HAP-1 (cell line): Measurements from ENCODE around the gene ZSCAN5C.
"Not testable (repeated sequence)": the region's sequence is repeated elsewhere in the genome, so short reads cannot be mapped to it uniquely, and the experiment has no call there.

ENCODE experiments used
- DNase-seq, 2 experiments: peaks; one replicate each; pipeline ENCODE4 v3.0.0-alpha.2; 2016 to 2020; ENCODE audit warnings: low spot score in 2 of 2
- H3K27me3 ChIP-seq: fragments of 250-450 bp; sonication (Bioruptor Pico); 2 replicates; pipeline ENCODE4 v1.5.1; 2020; ENCODE audit warnings: low read depth, mild to moderate bottlenecking, moderate library complexity
- H3K36me3 ChIP-seq: fragments of 250-450 bp; sonication (Bioruptor Pico); replicated peaks from 2 replicates; pipeline ENCODE4 v1.5.1; 2020; ENCODE audit warnings: mild to moderate bottlenecking
- H3K4me1 ChIP-seq: fragments of 250-450 bp; sonication (Bioruptor Pico); 2 replicates; pipeline ENCODE4 v1.5.1; 2020; ENCODE audit warnings: mild to moderate bottlenecking
- H3K4me3 ChIP-seq: fragments of 250-450 bp; sonication (Bioruptor Pico); 2 replicates; pipeline ENCODE4 v1.5.1; 2020; ENCODE audit warnings: mild to moderate bottlenecking, moderate library complexity
- H3K9me3 ChIP-seq: fragments of 250-450 bp; sonication (Bioruptor Pico); 2 replicates; pipeline ENCODE4 v1.5.1; 2020; ENCODE audit warnings: mild to moderate bottlenecking, moderate library complexity
- in situ Hi-C: fragments of 300-500 bp; cut with MboI; formaldehyde crosslinking; loops from 3 replicates; pipeline ENCODE4 v1.14.3; 2020; ENCODE audit warnings: low sequenced_read_pairs, inconsistent platforms, mixed read lengths

The ZSCAN5C gene

GRCh38 chr19:56210036-56210435, 8.0 kb downstream of the ZSCAN5C start:
- in situ Hi-C loops, H3K9me3 ChIP-seq: not testable (repeated sequence)

GRCh38 chr19:56211718-56212117, 9.6 kb downstream of the ZSCAN5C start:
- DNase-seq, result no peak
- H3K9me3 ChIP-seq, result no peaks in the 10 kb centered on the region
- no peaks in the 10 kb centered on the region for H3K4me1 ChIP-seq
- in situ Hi-C loops, result no loop called here
- H3K36me3 ChIP-seq, result no peaks in the 10 kb centered on the region
- H3K27me3 ChIP-seq, result no peaks in the 10 kb centered on the region
- H3K4me3 ChIP-seq, result no peak overlapping the region

More at GRCh38 chr19:56210036-56210435, 8.0 kb downstream of the ZSCAN5C start:
- H3K4me1 ChIP-seq, H3K36me3 ChIP-seq, H3K27me3 ChIP-seq, DNase-seq, H3K4me3 ChIP-seq: not testable (repeated sequence)

GRCh38 chr19:56217039-56217949, 15.2 kb downstream of the ZSCAN5C start:
- no peak for DNase-seq
- Histone ChIP-seq H3K36me3 (no peaks in the 10 kb centered on the region), H3K4me3 (no peak overlapping the region), H3K4me1 (no peaks in the 10 kb centered on the region), H3K27me3 (no peaks in the 10 kb centered on the region), H3K9me3 (no peaks in the 10 kb centered on the region)
- in situ Hi-C loops, result no loop called here

- H3K4me1 ChIP-seq, result no peaks in the 10 kb centered on the region
- no peaks in the 10 kb centered on the region for H3K36me3 ChIP-seq
- in situ Hi-C loops, result no loop called here
- H3K4me3 ChIP-seq, result no peak overlapping the region
- H3K27me3 ChIP-seq, result no peaks in the 10 kb centered on the region
- no peak for DNase-seq
- H3K9me3 ChIP-seq, result no peaks in the 10 kb centered on the region
These were observed 16.9 kb downstream of the ZSCAN5C start for GRCh38 chr19:56218961-56219360.

- H3K9me3 ChIP-seq, H3K4me3 ChIP-seq, H3K27me3 ChIP-seq, in situ Hi-C loops, DNase-seq, H3K4me1 ChIP-seq, H3K36me3 ChIP-seq: not testable (repeated sequence)
These were observed 19.4 kb downstream of the ZSCAN5C start for GRCh38 chr19:56221442-56221841.

GRCh38 chr19:56221851-56222250, 19.8 kb downstream of the ZSCAN5C start:
- Histone ChIP-seq H3K9me3 (no peaks in the 10 kb centered on the region), H3K27me3 (no peaks in the 10 kb centered on the region), H3K4me1 (no peaks in the 10 kb centered on the region), H3K4me3 (no peak overlapping the region), H3K36me3 (no peaks in the 10 kb centered on the region)
- in situ Hi-C loops, result no loop called here
- DNase-seq, result no peak

- Histone ChIP-seq H3K27me3 (no peaks in the 10 kb centered on the region), H3K4me3 (no peak overlapping the region), H3K9me3 (no peaks in the 10 kb centered on the region), H3K4me1 (no peaks in the 10 kb centered on the region), H3K36me3 (no peaks in the 10 kb centered on the region)
- DNase-seq, result no peak
- in situ Hi-C loops, result no loop called here
These were observed 20.8 kb downstream of the ZSCAN5C start for GRCh38 chr19:56222901-56223300.

GRCh38 chr19:56223481-56223880, 21.4 kb downstream of the ZSCAN5C start:
- Histone ChIP-seq H3K4me1 (no peaks in the 10 kb centered on the region), H3K9me3 (no peaks in the 10 kb centered on the region), H3K36me3 (no peaks in the 10 kb centered on the region), H3K27me3 (no peaks in the 10 kb centered on the region), H3K4me3 (no peak overlapping the region)
- in situ Hi-C loops, result no loop called here
- no peak for DNase-seq

- in situ Hi-C loops, result no loop called here
- DNase-seq, result no peak
- Histone ChIP-seq H3K4me1 (no peaks in the 10 kb centered on the region), H3K27me3 (no peaks in the 10 kb centered on the region), H3K9me3 (no peaks in the 10 kb centered on the region), H3K4me3 (no peak overlapping the region), H3K36me3 (no peaks in the 10 kb centered on the region)
These were observed 43.2 kb downstream of the ZSCAN5C start for GRCh38 chr19:56245121-56245740.

GRCh38 chr19:56245764-56246163, 43.7 kb downstream of the ZSCAN5C start:
- H3K4me3 ChIP-seq, H3K27me3 ChIP-seq, H3K36me3 ChIP-seq, H3K9me3 ChIP-seq, DNase-seq, in situ Hi-C loops, H3K4me1 ChIP-seq: not testable (repeated sequence)

GRCh38 chr19:56248736-56249338, 46.8 kb downstream of the ZSCAN5C start:
- H3K4me1 ChIP-seq, DNase-seq, H3K27me3 ChIP-seq, H3K9me3 ChIP-seq, H3K36me3 ChIP-seq, in situ Hi-C loops, H3K4me3 ChIP-seq: not testable (repeated sequence)

- Histone ChIP-seq H3K36me3 (no peaks in the 10 kb centered on the region), H3K9me3 (no peaks in the 10 kb centered on the region), H3K27me3 (no peaks in the 10 kb centered on the region), H3K4me3 (no peak overlapping the region), H3K4me1 (no peaks in the 10 kb centered on the region; the same call in 1 of the 2 replicates)
- DNase-seq, result peak; percentile 58 to 93
- in situ Hi-C loops, result loop anchor here (10.0 kb wide), 1 partner anchor 188 kb away; no protein-coding TSS in a partner anchor
These were observed 50.8 kb downstream of the ZSCAN5C start for GRCh38 chr19:56252699-56253422.

GRCh38 chr19:56253737-56254136, 51.7 kb downstream of the ZSCAN5C start:
- H3K36me3 ChIP-seq, result no peaks in the 10 kb centered on the region
- in situ Hi-C loops, result loop anchor here (10.0 kb wide), 1 partner anchor 189 kb away; no protein-coding TSS in a partner anchor
- no peaks in the 10 kb centered on the region for H3K9me3 ChIP-seq
- peak in 1 of 2 experiments; percentile 15 for DNase-seq
- no peaks in the 10 kb centered on the region for H3K27me3 ChIP-seq
- H3K4me1 ChIP-seq, result no peaks in the 10 kb centered on the region; the same call in 1 of the 2 replicates
- H3K4me3 ChIP-seq, result no peak overlapping the region
